Fibroblast of pulmonary artery (primary cell): ENCODE results near the gene TTC22.

ENCODE experiments used
- DNase-seq: peaks from one replicate; pipeline ENCODE4 v3.0.0-alpha.2; 2010; ENCODE audit warnings: low read depth
- H3K4me3 ChIP-seq: replicated peaks from 2 replicates; pipeline ENCODE4 v1.5.1; 2011; ENCODE audit warnings: low read depth, mild to moderate bottlenecking, control low read depth, low read length, moderate library complexity
- CTCF ChIP-seq: IDR thresholded peaks from 2 replicates; pipeline ENCODE4 v1.5.1; 2011; ENCODE audit warnings: mild to moderate bottlenecking, control low read depth, low read length, inconsistent platforms; ENCODE audit errors: missing control alignments

The TTC22 gene

GRCh38 chr1:54794451-54795355 lies 6.4 kb downstream of the TTC22 start:
- H3K4me3 ChIP-seq, result no peak overlapping the region
- no peak for DNase-seq
- no peak for TF ChIP-seq CTCF

- TF ChIP-seq CTCF, result no peak
- no peak for DNase-seq
- no peak overlapping the region for H3K4me3 ChIP-seq
These were observed 8.3 kb downstream of the TTC22 start for GRCh38 chr1:54792686-54793282.

GRCh38 chr1:54791880-54792522 lies 9.1 kb downstream of the TTC22 start:
- H3K4me3 ChIP-seq, result no peak overlapping the region
- TF ChIP-seq CTCF, result peak; percentile 72
- DNase-seq, result peak; percentile 49

- no peak for TF ChIP-seq CTCF
These were observed 12.7 kb downstream of the TTC22 start for GRCh38 chr1:54788459-54788858.

GRCh38 chr1:54787604-54788003 lies 13.5 kb downstream of the TTC22 start:
- DNase-seq, result no peak
- H3K4me3 ChIP-seq, result no peak overlapping the region
- TF ChIP-seq CTCF, result no peak

More at GRCh38 chr1:54788459-54788858, 12.7 kb downstream of the TTC22 start:
- no peak for DNase-seq
- H3K4me3 ChIP-seq, result no peak overlapping the region

- no peak overlapping the region for H3K4me3 ChIP-seq
- DNase-seq, result no peak
- TF ChIP-seq CTCF, result no peak
These were observed 14.3 kb downstream of the TTC22 start for GRCh38 chr1:54786778-54787177.
